Neuron (in vitro differentiated cells): Measurements from ENCODE around the gene ICE2.

Experiments
- H2AFZ ChIP-seq: one replicate; pipeline ENCODE4 v1.6.1; 2013; ENCODE audit warnings: low read depth, mild to moderate bottlenecking, inconsistent platforms, low read length, moderate library complexity
- H3K27me3 ChIP-seq: one replicate; pipeline ENCODE4 v1.6.1; 2013; ENCODE audit warnings: low read length; ENCODE audit not compliant: insufficient read depth
- H3K36me3 ChIP-seq: one replicate; pipeline ENCODE4 v1.6.1; 2013; ENCODE audit warnings: low read length; ENCODE audit not compliant: insufficient read depth
- H3K4me1 ChIP-seq: one replicate; pipeline ENCODE4 v1.6.1; 2013; ENCODE audit warnings: low read length; ENCODE audit not compliant: insufficient read depth
- H3K4me3 ChIP-seq: 2 replicates; pipeline ENCODE4 v1.5.1; 2013; ENCODE audit warnings: mild to moderate bottlenecking, low read length, moderate library complexity
- H3K9me3 ChIP-seq: one replicate; pipeline ENCODE4 v1.6.1; 2013; ENCODE audit warnings: low read length

The ICE2 gene

GRCh38 chr15:60513676-60514075 is 34.7 kb upstream of the ICE2 start:
- Histone ChIP-seq H3K9me3 (no peaks in the 10 kb centered on the region), H3K4me3 (no peak overlapping the region), H3K4me1 (no peaks in the 10 kb centered on the region), H3K36me3 (peaks cover 5% of the 10 kb centered on the region), H2AFZ (no peak overlapping the region), H3K27me3 (no peaks in the 10 kb centered on the region)

GRCh38 chr15:60512937-60513336 is 34.0 kb upstream of the ICE2 start:
- Histone ChIP-seq H3K27me3 (no peaks in the 10 kb centered on the region), H2AFZ (no peak overlapping the region), H3K36me3 (peaks cover 5% of the 10 kb centered on the region), H3K9me3 (no peaks in the 10 kb centered on the region), H3K4me3 (no peak overlapping the region), H3K4me1 (no peaks in the 10 kb centered on the region)

- Histone ChIP-seq H3K27me3 (no peaks in the 10 kb centered on the region), H3K4me1 (no peaks in the 10 kb centered on the region), H3K4me3 (no peak overlapping the region), H2AFZ (no peak overlapping the region), H3K36me3 (peaks cover 5% of the 10 kb centered on the region), H3K9me3 (no peaks in the 10 kb centered on the region)
Measured at GRCh38 chr15:60511351-60512031, 32.5 kb upstream of the ICE2 start.

GRCh38 chr15:60510006-60510405 is 31.1 kb upstream of the ICE2 start:
- Histone ChIP-seq H3K4me1 (no peaks in the 10 kb centered on the region), H3K9me3 (no peaks in the 10 kb centered on the region)

GRCh38 chr15:60509470-60509869 is 30.5 kb upstream of the ICE2 start:
- no peaks in the 10 kb centered on the region for H3K4me1 ChIP-seq
- H3K9me3 ChIP-seq, result no peaks in the 10 kb centered on the region
- no peak overlapping the region for H3K4me3 ChIP-seq
- no peak overlapping the region for H2AFZ ChIP-seq
- peaks cover 5% of the 10 kb centered on the region for H3K36me3 ChIP-seq
- H3K27me3 ChIP-seq, result no peaks in the 10 kb centered on the region

More at GRCh38 chr15:60510006-60510405, 31.1 kb upstream of the ICE2 start:
- Histone ChIP-seq H3K4me3 (no peak overlapping the region), H2AFZ (no peak overlapping the region), H3K27me3 (no peaks in the 10 kb centered on the region), H3K36me3 (peaks cover 5% of the 10 kb centered on the region)

GRCh38 chr15:60508442-60508841 is 29.5 kb upstream of the ICE2 start:
- Histone ChIP-seq H3K36me3 (peaks cover 5% of the 10 kb centered on the region), H3K4me3 (no peak overlapping the region), H3K27me3 (no peaks in the 10 kb centered on the region), H3K4me1 (no peaks in the 10 kb centered on the region), H3K9me3 (no peaks in the 10 kb centered on the region), H2AFZ (no peak overlapping the region)

- Histone ChIP-seq H3K9me3 (no peaks in the 10 kb centered on the region), H3K27me3 (no peaks in the 10 kb centered on the region), H3K4me1 (no peaks in the 10 kb centered on the region), H3K4me3 (no peak overlapping the region), H3K36me3 (peaks cover 5% of the 10 kb centered on the region), H2AFZ (no peak overlapping the region)
Measured at GRCh38 chr15:60507596-60508424, 28.9 kb upstream of the ICE2 start.

- no peaks in the 10 kb centered on the region for H3K9me3 ChIP-seq
- no peak overlapping the region for H2AFZ ChIP-seq
- peaks cover 3% of the 10 kb centered on the region for H3K36me3 ChIP-seq
- no peaks in the 10 kb centered on the region for H3K27me3 ChIP-seq
- peaks cover 6% of the 10 kb centered on the region for H3K4me1 ChIP-seq
- no peak overlapping the region for H3K4me3 ChIP-seq
Measured at GRCh38 chr15:60496853-60497252, 17.9 kb upstream of the ICE2 start.

GRCh38 chr15:60494108-60494507 is 15.2 kb upstream of the ICE2 start:
- Histone ChIP-seq H3K4me1 (peaks cover 6% of the 10 kb centered on the region), H2AFZ (no peak overlapping the region), H3K27me3 (no peaks in the 10 kb centered on the region), H3K9me3 (no peaks in the 10 kb centered on the region), H3K4me3 (no peak overlapping the region), H3K36me3 (no peaks in the 10 kb centered on the region)

- Histone ChIP-seq H3K9me3 (no peaks in the 10 kb centered on the region), H3K27me3 (no peaks in the 10 kb centered on the region), H3K36me3 (no peaks in the 10 kb centered on the region), H3K4me3 (no peak overlapping the region), H2AFZ (no peak overlapping the region), H3K4me1 (peaks cover 6% of the 10 kb centered on the region)
Measured at GRCh38 chr15:60493166-60493565, 14.2 kb upstream of the ICE2 start.

GRCh38 chr15:60486742-60487141 is 7.8 kb upstream of the ICE2 start:
- Histone ChIP-seq H3K36me3 (no peaks in the 10 kb centered on the region), H3K27me3 (no peaks in the 10 kb centered on the region)

GRCh38 chr15:60485365-60486055 is 6.6 kb upstream of the ICE2 start:
- Histone ChIP-seq H3K36me3 (no peaks in the 10 kb centered on the region), H2AFZ (no peak overlapping the region), H3K9me3 (no peaks in the 10 kb centered on the region), H3K4me1 (no peaks in the 10 kb centered on the region), H3K4me3 (no peak overlapping the region), H3K27me3 (no peaks in the 10 kb centered on the region)

More at GRCh38 chr15:60486742-60487141, 7.8 kb upstream of the ICE2 start:
- Histone ChIP-seq H3K4me3 (no peak overlapping the region), H3K4me1 (no peaks in the 10 kb centered on the region), H3K9me3 (no peaks in the 10 kb centered on the region), H2AFZ (no peak overlapping the region)

GRCh38 chr15:60483042-60483441 is 4.1 kb upstream of the ICE2 start:
- H3K9me3 ChIP-seq, result no peaks in the 10 kb centered on the region
- H3K36me3 ChIP-seq, result no peaks in the 10 kb centered on the region
- no peaks in the 10 kb centered on the region for H3K27me3 ChIP-seq
- no peak overlapping the region for H3K4me3 ChIP-seq
- H3K4me1 ChIP-seq, result peaks cover 3% of the 10 kb centered on the region
- H2AFZ ChIP-seq, result no peak overlapping the region
